Stimulated activated naive CD8-positive, alpha-beta T cell treated with anti-CD3 and anti-CD28 coated beads, Interleukin-15, Interleukin-2, amounts not matched to agents 100 ng/mL and 50 ng/mL, for 24 hours (primary cell): ENCODE measurements around the gene ATP6AP1.

Experiments
- H3K27ac Mint-ChIP-seq: one replicate; pipeline ENCODE4 v1.8.0; 2021; ENCODE audit warnings: mild to moderate bottlenecking, mixed read lengths
- H3K27me3 Mint-ChIP-seq: one replicate; pipeline ENCODE4 v1.8.0; 2021; ENCODE audit warnings: mixed read lengths
- H3K36me3 Mint-ChIP-seq: one replicate; pipeline ENCODE4 v1.8.0; 2021; ENCODE audit warnings: low read depth, mixed read lengths
- H3K4me1 Mint-ChIP-seq: one replicate; pipeline ENCODE4 v1.8.0; 2021; ENCODE audit warnings: low read depth, mixed read lengths
- H3K4me3 Mint-ChIP-seq: one replicate; pipeline ENCODE4 v1.8.0; 2021; ENCODE audit warnings: mild to moderate bottlenecking, mixed read lengths
- H3K9me3 Mint-ChIP-seq: one replicate; pipeline ENCODE4 v1.8.0; 2021; ENCODE audit warnings: mixed read lengths

Gene ATP6AP1

GRCh38 chrX:154478728-154479622 lies 50.5 kb downstream of the ATP6AP1 start, which contains the start of gene LAGE3:
Gene LAGE3 (minus strand): TSS chrX:154479281. CDS start chrX:154478915, 366 bp downstream.
- Mint-ChIP-seq H3K27me3 (no peaks in the 10 kb centered on the region), H3K4me1 (peaks cover 26% of the 10 kb centered on the region), H3K36me3 (peaks cover 12% of the 10 kb centered on the region), H3K9me3 (no peaks in the 10 kb centered on the region), H3K4me3 (peak within 1 kb of the TSS; percentile 86), H3K27ac (peak within 1 kb of the TSS; percentile 94)

GRCh38 chrX:154481195-154481594 lies 52.7 kb downstream of the ATP6AP1 start:
- Mint-ChIP-seq H3K27me3 (no peaks in the 10 kb centered on the region), H3K4me1 (peaks cover 28% of the 10 kb centered on the region), H3K4me3 (no peak overlapping the region), H3K36me3 (peaks cover 9% of the 10 kb centered on the region), H3K27ac (no peak overlapping the region), H3K9me3 (no peaks in the 10 kb centered on the region)

GRCh38 chrX:154481911-154482601 lies 53.6 kb downstream of the ATP6AP1 start:
- Mint-ChIP-seq H3K9me3 (no peaks in the 10 kb centered on the region), H3K27me3 (no peaks in the 10 kb centered on the region), H3K4me1 (peaks cover 30% of the 10 kb centered on the region), H3K27ac (no peak overlapping the region), H3K4me3 (no peak overlapping the region), H3K36me3 (peaks cover 9% of the 10 kb centered on the region)

GRCh38 chrX:154482786-154483185 lies 54.3 kb downstream of the ATP6AP1 start:
- Mint-ChIP-seq H3K4me1 (peaks cover 29% of the 10 kb centered on the region), H3K36me3 (peaks cover 9% of the 10 kb centered on the region), H3K4me3 (no peak overlapping the region), H3K27me3 (no peaks in the 10 kb centered on the region), H3K9me3 (no peaks in the 10 kb centered on the region), H3K27ac (no peak overlapping the region)

GRCh38 chrX:154483325-154483724 lies 54.8 kb downstream of the ATP6AP1 start:
- Mint-ChIP-seq H3K27ac (peak overlapping the region; percentile 37), H3K36me3 (peaks cover 14% of the 10 kb centered on the region), H3K9me3 (no peaks in the 10 kb centered on the region), H3K4me3 (no peak overlapping the region), H3K27me3 (no peaks in the 10 kb centered on the region), H3K4me1 (peaks cover 29% of the 10 kb centered on the region)

- H3K27me3 Mint-ChIP-seq = no peaks in the 10 kb centered on the region
- no peaks in the 10 kb centered on the region for H3K9me3 Mint-ChIP-seq
- peak overlapping the region; percentile 40 for H3K27ac Mint-ChIP-seq
- H3K4me3 Mint-ChIP-seq = peak overlapping the region; percentile 71
- peaks cover 14% of the 10 kb centered on the region for H3K36me3 Mint-ChIP-seq
- peaks cover 35% of the 10 kb centered on the region for H3K4me1 Mint-ChIP-seq
Observed at GRCh38 chrX:154484255-154485149, 56.0 kb downstream of the ATP6AP1 start.

- H3K36me3 Mint-ChIP-seq = peaks cover 14% of the 10 kb centered on the region
- no peaks in the 10 kb centered on the region for H3K27me3 Mint-ChIP-seq
- peak overlapping the region; percentile 71 for H3K4me3 Mint-ChIP-seq
- peaks cover 36% of the 10 kb centered on the region for H3K4me1 Mint-ChIP-seq
- no peaks in the 10 kb centered on the region for H3K9me3 Mint-ChIP-seq
- H3K27ac Mint-ChIP-seq = peak overlapping the region; percentile 31
Observed at GRCh38 chrX:154485150-154486051, 56.9 kb downstream of the ATP6AP1 start.

GRCh38 chrX:154486052-154486395 lies 57.5 kb downstream of the ATP6AP1 start:
- H3K27ac Mint-ChIP-seq = no peak overlapping the region
- H3K36me3 Mint-ChIP-seq = peaks cover 14% of the 10 kb centered on the region
- H3K27me3 Mint-ChIP-seq = no peaks in the 10 kb centered on the region
- no peaks in the 10 kb centered on the region for H3K9me3 Mint-ChIP-seq
- H3K4me3 Mint-ChIP-seq = peak overlapping the region; percentile 71
- H3K4me1 Mint-ChIP-seq = peaks cover 39% of the 10 kb centered on the region
